GM23338 (cell line): ENCODE results near the gene ATP10A. TPM values are rescaled to one million over a fixed set of nuclear protein-coding genes. Genes with fewer than 3 reads are reported as not detected.

ENCODE experiments used
- ATAC-seq: fragments of 200-7000 bp; cut with Tn5 transposase; 3 replicates; pipeline ENCODE4 v1.9.1; 2020
- DNase-seq: peaks from one replicate; pipeline ENCODE4 v3.0.0-alpha.2; 2015; ENCODE audit warnings: low spot score
- H2AFZ ChIP-seq: fragments of 200-600 bp; sonication (generic); 2 replicates; pipeline ENCODE4 v1.8.0; 2016; ENCODE audit warnings: antibody characterized with exemption, mild to moderate bottlenecking, moderate library complexity
- H3F3A ChIP-seq: fragments of 200-600 bp; sonication (generic); replicated peaks from 2 replicates; pipeline ENCODE4 v1.8.0; 2017; ENCODE audit warnings: antibody characterized with exemption, mixed run types, low read depth
- H3K27ac ChIP-seq: fragments of 200-600 bp; sonication (generic); 2 replicates; pipeline ENCODE4 v1.6.1; 2016; ENCODE audit warnings: low read depth
- H3K27me3 ChIP-seq: fragments of 200-600 bp; sonication (generic); 2 replicates; pipeline ENCODE4 v1.8.0; 2016; ENCODE audit warnings: mild to moderate bottlenecking, mixed run types, moderate library complexity; ENCODE audit not compliant: insufficient read depth
- H3K36me3 ChIP-seq: fragments of 200-600 bp; sonication (generic); 2 replicates; pipeline ENCODE4 v1.8.0; 2016; ENCODE audit warnings: mild to moderate bottlenecking; ENCODE audit not compliant: insufficient read depth
- H3K4me1 ChIP-seq: fragments of 200-600 bp; sonication (generic); 2 replicates; pipeline ENCODE4 v1.8.0; 2016; ENCODE audit warnings: mild to moderate bottlenecking, moderate library complexity; ENCODE audit not compliant: insufficient read depth
- H3K4me2 ChIP-seq: fragments of 200-600 bp; sonication (generic); 2 replicates; pipeline ENCODE4 v1.7.1; 2017; ENCODE audit warnings: mixed run types
- H3K4me3 ChIP-seq: fragments of 200-600 bp; sonication (generic); 2 replicates; pipeline ENCODE4 v1.6.1; 2016; ENCODE audit warnings: mixed run types
- H3K79me2 ChIP-seq: fragments of 200-600 bp; sonication (generic); replicated peaks from 2 replicates; pipeline ENCODE4 v1.8.0; 2017; ENCODE audit warnings: mild to moderate bottlenecking; ENCODE audit not compliant: insufficient read depth
- H3K9me2 ChIP-seq: fragments of 200-600 bp; sonication (generic); 2 replicates; pipeline ENCODE4 v1.8.0; 2017; ENCODE audit not compliant: insufficient read depth
- H4K20me1 ChIP-seq: fragments of 200-600 bp; sonication (generic); replicated peaks from 2 replicates; pipeline ENCODE4 v1.8.0; 2017; ENCODE audit warnings: mild to moderate bottlenecking; ENCODE audit not compliant: insufficient read depth
- H3K27ac Mint-ChIP-seq: 2 replicates; pipeline ENCODE4 v1.8.0; 2020; ENCODE audit warnings: inconsistent platforms, mild to moderate bottlenecking, moderate library complexity, mixed read lengths
- H3K27me3 Mint-ChIP-seq: 3 replicates; pipeline ENCODE4 v1.8.0; 2022; ENCODE audit warnings: low read depth, mild to moderate bottlenecking, moderate library complexity, mixed read lengths, inconsistent platforms; ENCODE audit not compliant: insufficient read depth, poor library complexity
- H3K36me3 Mint-ChIP-seq: 3 replicates; pipeline ENCODE4 v1.8.0; 2021; ENCODE audit warnings: low read depth, mild to moderate bottlenecking, inconsistent platforms, moderate library complexity, mixed read lengths
- H3K4me1 Mint-ChIP-seq: 3 replicates; pipeline ENCODE4 v1.8.0; 2020; ENCODE audit warnings: mild to moderate bottlenecking, inconsistent platforms, mixed read lengths
- H3K4me3 Mint-ChIP-seq: 3 replicates; pipeline ENCODE4 v1.8.0; 2021; ENCODE audit warnings: moderate library complexity, mild to moderate bottlenecking, inconsistent platforms, mixed read lengths
- H3K9me3 Mint-ChIP-seq: 3 replicates; pipeline ENCODE4 v1.8.0; 2020; ENCODE audit warnings: moderate library complexity, mild to moderate bottlenecking, inconsistent platforms, mixed read lengths
- CREB1 ChIP-seq: fragments of 250-450 bp; sonication (Bioruptor Pico); IDR thresholded peaks from 2 replicates; pipeline ENCODE4 v1.5.0; 2020; ENCODE audit warnings: low read depth, mild to moderate bottlenecking, moderate library complexity
- EZH2phosphoT487 ChIP-seq: fragments of 200-600 bp; sonication (generic); IDR thresholded peaks from one replicate; pipeline ENCODE4 v1.8.1; 2018; ENCODE audit warnings: antibody characterized with exemption; ENCODE audit not compliant: unreplicated experiment
- JUNB ChIP-seq: IDR thresholded peaks from one replicate; pipeline ENCODE4 v1.6.1; 2016; ENCODE audit warnings: antibody characterized with exemption; ENCODE audit not compliant: unreplicated experiment
- POLR2AphosphoS5 ChIP-seq: IDR thresholded peaks from 2 replicates; pipeline ENCODE4 v1.6.1; 2016; ENCODE audit warnings: antibody characterized with exemption, low read depth
- polyA plus RNA-seq: library from polyadenylated mRNA; unstranded; fragments of >200 nt; fragmentation: Nextera tagmentation; extraction: Ambion mirVana; gene quantifications from 2 replicates; pipeline ENCODE4 v1.2.1, GENCODE V29; 2016
- total RNA-seq: library from RNA; depleted of rRNA; stranded (reverse); fragments of >200 nt; shearing (Covaris generic); gene quantifications from 2 replicates; pipeline ENCODE4 v1.2.3, GENCODE V29; 2014
- TF ChIP-seq, protein P1 (sequence below), 2 experiments: fragments of 200-600 bp in 1 of 2; sonication (generic) in 1 of 2; conservative IDR thresholded peaks; 2 replicates each; pipeline versions ENCODE4 v1.5.1 to v1.6.1; 2016 to 2017; ENCODE audit warnings: antibody characterized with exemption in 2 of 2, low read depth in 2 of 2, mild to moderate bottlenecking in 2 of 2, moderate library complexity in 1 of 2
- TF ChIP-seq, protein P2 (sequence below): IDR thresholded peaks from one replicate; pipeline ENCODE4 v1.6.1; 2018; ENCODE audit warnings: antibody characterized with exemption; ENCODE audit not compliant: unreplicated experiment
- TF ChIP-seq, protein P3 (sequence below): IDR thresholded peaks from 2 replicates; pipeline ENCODE4 v1.6.1; 2016; ENCODE audit warnings: antibody characterized with exemption
- TF ChIP-seq, protein P4 (sequence below): fragments of 250-450 bp; sonication (Bioruptor Pico); IDR thresholded peaks from 2 replicates; pipeline ENCODE4 v1.5.0; 2020; ENCODE audit warnings: mild to moderate bottlenecking, moderate library complexity

Gene ATP10A
- total and polyA plus RNA-seq, 2 experiments from 2014 or later = 0.36 to 5.6 TPM

DNA sequence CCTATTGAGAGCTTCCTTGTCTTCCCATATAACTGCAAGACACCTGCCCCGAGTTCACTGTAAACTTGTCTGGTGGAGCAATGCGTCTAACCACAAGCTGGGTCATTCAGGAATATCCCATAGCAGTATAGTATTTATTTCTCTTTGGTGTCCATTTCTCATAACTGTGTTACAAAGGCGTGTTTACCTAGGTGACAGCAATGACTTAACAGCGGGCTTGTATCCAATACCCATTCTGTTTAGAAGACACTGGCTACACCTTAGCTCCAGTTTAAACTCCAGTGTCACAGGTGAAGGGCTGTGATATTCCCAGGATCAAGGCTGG is 24.3 kb downstream of the ATP10A start:
- no peaks in the 10 kb centered on the region for H3K79me2 ChIP-seq
- H3K27ac ChIP-seq = no peak overlapping the region
- Mint-ChIP-seq H3K27me3 (peaks cover 3% of the 10 kb centered on the region), H3K27ac (no peak overlapping the region), H3K36me3 (no peaks in the 10 kb centered on the region), H3K9me3 (no peaks in the 10 kb centered on the region), H3K4me1 (no peaks in the 10 kb centered on the region; the same call in 2 of the 3 replicates), H3K4me3 (no peak overlapping the region)
- no peaks in the 10 kb centered on the region for H3K36me3 ChIP-seq
- H4K20me1 ChIP-seq = no peaks in the 10 kb centered on the region
- DNase-seq = no peak
- no peak overlapping the region for H2AFZ ChIP-seq
- no peak overlapping the region for H3K4me3 ChIP-seq
- TF ChIP-seq, protein P1, sequence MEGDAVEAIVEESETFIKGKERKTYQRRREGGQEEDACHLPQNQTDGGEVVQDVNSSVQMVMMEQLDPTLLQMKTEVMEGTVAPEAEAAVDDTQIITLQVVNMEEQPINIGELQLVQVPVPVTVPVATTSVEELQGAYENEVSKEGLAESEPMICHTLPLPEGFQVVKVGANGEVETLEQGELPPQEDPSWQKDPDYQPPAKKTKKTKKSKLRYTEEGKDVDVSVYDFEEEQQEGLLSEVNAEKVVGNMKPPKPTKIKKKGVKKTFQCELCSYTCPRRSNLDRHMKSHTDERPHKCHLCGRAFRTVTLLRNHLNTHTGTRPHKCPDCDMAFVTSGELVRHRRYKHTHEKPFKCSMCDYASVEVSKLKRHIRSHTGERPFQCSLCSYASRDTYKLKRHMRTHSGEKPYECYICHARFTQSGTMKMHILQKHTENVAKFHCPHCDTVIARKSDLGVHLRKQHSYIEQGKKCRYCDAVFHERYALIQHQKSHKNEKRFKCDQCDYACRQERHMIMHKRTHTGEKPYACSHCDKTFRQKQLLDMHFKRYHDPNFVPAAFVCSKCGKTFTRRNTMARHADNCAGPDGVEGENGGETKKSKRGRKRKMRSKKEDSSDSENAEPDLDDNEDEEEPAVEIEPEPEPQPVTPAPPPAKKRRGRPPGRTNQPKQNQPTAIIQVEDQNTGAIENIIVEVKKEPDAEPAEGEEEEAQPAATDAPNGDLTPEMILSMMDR (conservative IDR thresholded peaks at IDR 0.05; ENCODE audit: low read depth in 2 of 2) = no peak
- TF ChIP-seq, protein P2, sequence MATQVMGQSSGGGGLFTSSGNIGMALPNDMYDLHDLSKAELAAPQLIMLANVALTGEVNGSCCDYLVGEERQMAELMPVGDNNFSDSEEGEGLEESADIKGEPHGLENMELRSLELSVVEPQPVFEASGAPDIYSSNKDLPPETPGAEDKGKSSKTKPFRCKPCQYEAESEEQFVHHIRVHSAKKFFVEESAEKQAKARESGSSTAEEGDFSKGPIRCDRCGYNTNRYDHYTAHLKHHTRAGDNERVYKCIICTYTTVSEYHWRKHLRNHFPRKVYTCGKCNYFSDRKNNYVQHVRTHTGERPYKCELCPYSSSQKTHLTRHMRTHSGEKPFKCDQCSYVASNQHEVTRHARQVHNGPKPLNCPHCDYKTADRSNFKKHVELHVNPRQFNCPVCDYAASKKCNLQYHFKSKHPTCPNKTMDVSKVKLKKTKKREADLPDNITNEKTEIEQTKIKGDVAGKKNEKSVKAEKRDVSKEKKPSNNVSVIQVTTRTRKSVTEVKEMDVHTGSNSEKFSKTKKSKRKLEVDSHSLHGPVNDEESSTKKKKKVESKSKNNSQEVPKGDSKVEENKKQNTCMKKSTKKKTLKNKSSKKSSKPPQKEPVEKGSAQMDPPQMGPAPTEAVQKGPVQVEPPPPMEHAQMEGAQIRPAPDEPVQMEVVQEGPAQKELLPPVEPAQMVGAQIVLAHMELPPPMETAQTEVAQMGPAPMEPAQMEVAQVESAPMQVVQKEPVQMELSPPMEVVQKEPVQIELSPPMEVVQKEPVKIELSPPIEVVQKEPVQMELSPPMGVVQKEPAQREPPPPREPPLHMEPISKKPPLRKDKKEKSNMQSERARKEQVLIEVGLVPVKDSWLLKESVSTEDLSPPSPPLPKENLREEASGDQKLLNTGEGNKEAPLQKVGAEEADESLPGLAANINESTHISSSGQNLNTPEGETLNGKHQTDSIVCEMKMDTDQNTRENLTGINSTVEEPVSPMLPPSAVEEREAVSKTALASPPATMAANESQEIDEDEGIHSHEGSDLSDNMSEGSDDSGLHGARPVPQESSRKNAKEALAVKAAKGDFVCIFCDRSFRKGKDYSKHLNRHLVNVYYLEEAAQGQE = no peak
- TF ChIP-seq, protein P3, sequence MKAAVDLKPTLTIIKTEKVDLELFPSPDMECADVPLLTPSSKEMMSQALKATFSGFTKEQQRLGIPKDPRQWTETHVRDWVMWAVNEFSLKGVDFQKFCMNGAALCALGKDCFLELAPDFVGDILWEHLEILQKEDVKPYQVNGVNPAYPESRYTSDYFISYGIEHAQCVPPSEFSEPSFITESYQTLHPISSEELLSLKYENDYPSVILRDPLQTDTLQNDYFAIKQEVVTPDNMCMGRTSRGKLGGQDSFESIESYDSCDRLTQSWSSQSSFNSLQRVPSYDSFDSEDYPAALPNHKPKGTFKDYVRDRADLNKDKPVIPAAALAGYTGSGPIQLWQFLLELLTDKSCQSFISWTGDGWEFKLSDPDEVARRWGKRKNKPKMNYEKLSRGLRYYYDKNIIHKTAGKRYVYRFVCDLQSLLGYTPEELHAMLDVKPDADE = no peak
- no peak for TF ChIP-seq CREB1 (CRISPR knock-in tag)
- TF ChIP-seq JUNB = no peak
- TF ChIP-seq, protein P4, sequence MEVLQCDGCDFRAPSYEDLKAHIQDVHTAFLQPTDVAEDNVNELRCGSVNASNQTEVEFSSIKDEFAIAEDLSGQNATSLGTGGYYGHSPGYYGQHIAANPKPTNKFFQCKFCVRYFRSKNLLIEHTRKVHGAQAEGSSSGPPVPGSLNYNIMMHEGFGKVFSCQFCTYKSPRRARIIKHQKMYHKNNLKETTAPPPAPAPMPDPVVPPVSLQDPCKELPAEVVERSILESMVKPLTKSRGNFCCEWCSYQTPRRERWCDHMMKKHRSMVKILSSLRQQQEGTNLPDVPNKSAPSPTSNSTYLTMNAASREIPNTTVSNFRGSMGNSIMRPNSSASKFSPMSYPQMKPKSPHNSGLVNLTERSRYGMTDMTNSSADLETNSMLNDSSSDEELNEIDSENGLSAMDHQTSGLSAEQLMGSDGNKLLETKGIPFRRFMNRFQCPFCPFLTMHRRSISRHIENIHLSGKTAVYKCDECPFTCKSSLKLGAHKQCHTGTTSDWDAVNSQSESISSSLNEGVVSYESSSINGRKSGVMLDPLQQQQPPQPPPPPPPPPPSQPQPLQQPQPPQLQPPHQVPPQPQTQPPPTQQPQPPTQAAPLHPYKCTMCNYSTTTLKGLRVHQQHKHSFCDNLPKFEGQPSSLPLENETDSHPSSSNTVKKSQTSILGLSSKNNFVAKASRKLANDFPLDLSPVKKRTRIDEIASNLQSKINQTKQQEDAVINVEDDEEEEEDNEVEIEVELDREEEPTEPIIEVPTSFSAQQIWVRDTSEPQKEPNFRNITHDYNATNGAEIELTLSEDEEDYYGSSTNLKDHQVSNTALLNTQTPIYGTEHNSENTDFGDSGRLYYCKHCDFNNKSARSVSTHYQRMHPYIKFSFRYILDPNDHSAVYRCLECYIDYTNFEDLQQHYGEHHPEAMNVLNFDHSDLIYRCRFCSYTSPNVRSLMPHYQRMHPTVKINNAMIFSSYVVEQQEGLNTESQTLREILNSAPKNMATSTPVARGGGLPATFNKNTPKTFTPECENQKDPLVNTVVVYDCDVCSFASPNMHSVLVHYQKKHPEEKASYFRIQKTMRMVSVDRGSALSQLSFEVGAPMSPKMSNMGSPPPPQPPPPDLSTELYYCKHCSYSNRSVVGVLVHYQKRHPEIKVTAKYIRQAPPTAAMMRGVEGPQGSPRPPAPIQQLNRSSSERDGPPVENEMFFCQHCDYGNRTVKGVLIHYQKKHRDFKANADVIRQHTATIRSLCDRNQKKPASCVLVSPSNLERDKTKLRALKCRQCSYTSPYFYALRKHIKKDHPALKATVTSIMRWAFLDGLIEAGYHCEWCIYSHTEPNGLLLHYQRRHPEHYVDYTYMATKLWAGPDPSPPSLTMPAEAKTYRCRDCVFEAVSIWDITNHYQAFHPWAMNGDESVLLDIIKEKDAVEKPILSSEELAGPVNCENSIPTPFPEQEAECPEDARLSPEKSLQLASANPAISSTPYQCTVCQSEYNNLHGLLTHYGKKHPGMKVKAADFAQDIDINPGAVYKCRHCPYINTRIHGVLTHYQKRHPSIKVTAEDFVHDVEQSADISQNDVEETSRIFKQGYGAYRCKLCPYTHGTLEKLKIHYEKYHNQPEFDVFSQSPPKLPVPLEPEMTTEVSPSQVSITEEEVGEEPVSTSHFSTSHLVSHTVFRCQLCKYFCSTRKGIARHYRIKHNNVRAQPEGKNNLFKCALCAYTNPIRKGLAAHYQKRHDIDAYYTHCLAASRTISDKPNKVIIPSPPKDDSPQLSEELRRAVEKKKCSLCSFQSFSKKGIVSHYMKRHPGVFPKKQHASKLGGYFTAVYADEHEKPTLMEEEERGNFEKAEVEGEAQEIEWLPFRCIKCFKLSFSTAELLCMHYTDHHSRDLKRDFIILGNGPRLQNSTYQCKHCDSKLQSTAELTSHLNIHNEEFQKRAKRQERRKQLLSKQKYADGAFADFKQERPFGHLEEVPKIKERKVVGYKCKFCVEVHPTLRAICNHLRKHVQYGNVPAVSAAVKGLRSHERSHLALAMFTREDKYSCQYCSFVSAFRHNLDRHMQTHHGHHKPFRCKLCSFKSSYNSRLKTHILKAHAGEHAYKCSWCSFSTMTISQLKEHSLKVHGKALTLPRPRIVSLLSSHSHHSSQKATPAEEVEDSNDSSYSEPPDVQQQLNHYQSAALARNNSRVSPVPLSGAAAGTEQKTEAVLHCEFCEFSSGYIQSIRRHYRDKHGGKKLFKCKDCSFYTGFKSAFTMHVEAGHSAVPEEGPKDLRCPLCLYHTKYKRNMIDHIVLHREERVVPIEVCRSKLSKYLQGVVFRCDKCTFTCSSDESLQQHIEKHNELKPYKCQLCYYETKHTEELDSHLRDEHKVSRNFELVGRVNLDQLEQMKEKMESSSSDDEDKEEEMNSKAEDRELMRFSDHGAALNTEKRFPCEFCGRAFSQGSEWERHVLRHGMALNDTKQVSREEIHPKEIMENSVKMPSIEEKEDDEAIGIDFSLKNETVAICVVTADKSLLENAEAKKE (CRISPR knock-in tag) = no peak
- TF ChIP-seq EZH2phosphoT487 = no peak
- TF ChIP-seq POLR2AphosphoS5 = no peak
- H3K4me1 ChIP-seq = no peaks in the 10 kb centered on the region
- H3K27me3 ChIP-seq = no peaks in the 10 kb centered on the region
- H3K9me2 ChIP-seq = no peaks in the 10 kb centered on the region
- H3K4me2 ChIP-seq = no peak overlapping the region
- no peaks in the 10 kb centered on the region for H3F3A ChIP-seq
- ATAC-seq = no peak
